Astrocyte (in vitro differentiated cells and primary cell): ENCODE results near the gene RAB40C. TPM values are rescaled to one million over a fixed set of nuclear protein-coding genes. Genes with fewer than 3 reads are reported as not detected.

Source experiments
- DNase-seq: peaks from one replicate; pipeline ENCODE4 v3.0.0-alpha.2; 2010; ENCODE audit warnings: low read depth
- FAIRE-seq: peaks from 2 replicates; lab custom pipeline; 2011; peaks lifted over from hg19 to GRCh38; lab: Jason Lieb, UNC
- H2AFZ ChIP-seq: 2 replicates; pipeline ENCODE4 v1.6.0; 2012; ENCODE audit warnings: low read depth, low read length, inconsistent platforms
- H3K27ac ChIP-seq: 2 replicates; pipeline ENCODE4 v1.5.1; 2011; ENCODE audit warnings: low read depth, low read length, inconsistent platforms
- H3K27me3 ChIP-seq: 2 replicates; pipeline ENCODE4 v1.6.0; 2011; ENCODE audit warnings: low read length, inconsistent platforms; ENCODE audit not compliant: insufficient read depth
- H3K36me3 ChIP-seq: 2 replicates; pipeline ENCODE4 v1.5.1; 2011; ENCODE audit warnings: low read length, inconsistent platforms; ENCODE audit not compliant: insufficient read depth
- H3K4me1 ChIP-seq: 2 replicates; pipeline ENCODE4 v1.5.1; 2011; ENCODE audit warnings: low read length, inconsistent platforms; ENCODE audit not compliant: insufficient read depth
- H3K4me2 ChIP-seq: 2 replicates; pipeline ENCODE4 v1.6.0; 2012; ENCODE audit warnings: low read length, inconsistent platforms
- H3K4me3 ChIP-seq: 2 replicates; pipeline ENCODE4 v1.5.1; 2011; ENCODE audit warnings: low read depth, mild to moderate bottlenecking, low read length, inconsistent platforms; ENCODE audit not compliant: insufficient read depth
- H3K79me2 ChIP-seq: 2 replicates; pipeline ENCODE4 v1.6.0; 2012; ENCODE audit warnings: mild to moderate bottlenecking, low read length, inconsistent platforms; ENCODE audit not compliant: insufficient read depth
- H3K9ac ChIP-seq: 2 replicates; pipeline ENCODE4 v1.6.0; 2012; ENCODE audit warnings: mild to moderate bottlenecking, low read length, inconsistent platforms
- H3K9me3 ChIP-seq: 2 replicates; pipeline ENCODE4 v1.5.1; 2012; ENCODE audit warnings: low read depth, mild to moderate bottlenecking, low read length, inconsistent platforms; ENCODE audit not compliant: insufficient read depth
- H4K20me1 ChIP-seq: 2 replicates; pipeline ENCODE4 v1.6.0; 2012; ENCODE audit warnings: low read length, inconsistent platforms; ENCODE audit not compliant: insufficient read depth
- H3K27ac Mint-ChIP-seq: one replicate; pipeline ENCODE4 v1.8.0; 2021; ENCODE audit warnings: mild to moderate bottlenecking, mixed read lengths; ENCODE audit not compliant: unreplicated experiment
- H3K27me3 Mint-ChIP-seq: one replicate; pipeline ENCODE4 v1.8.0; 2021; ENCODE audit warnings: low read depth, mixed read lengths; ENCODE audit not compliant: unreplicated experiment
- H3K36me3 Mint-ChIP-seq: one replicate; pipeline ENCODE4 v1.8.0; 2021; ENCODE audit warnings: low read depth, mixed read lengths; ENCODE audit not compliant: unreplicated experiment
- H3K4me1 Mint-ChIP-seq: one replicate; pipeline ENCODE4 v1.8.0; 2021; ENCODE audit warnings: low read depth, mixed read lengths; ENCODE audit not compliant: unreplicated experiment
- H3K4me3 Mint-ChIP-seq: one replicate; pipeline ENCODE4 v1.8.0; 2021; ENCODE audit warnings: mild to moderate bottlenecking, moderate library complexity, mixed read lengths; ENCODE audit not compliant: unreplicated experiment
- H3K9me3 Mint-ChIP-seq: one replicate; pipeline ENCODE4 v1.8.0; 2021; ENCODE audit warnings: mild to moderate bottlenecking, mixed read lengths; ENCODE audit not compliant: unreplicated experiment
- EZH2 ChIP-seq: IDR thresholded peaks from 2 replicates; pipeline ENCODE4 v1.6.1; 2012; ENCODE audit warnings: mild to moderate bottlenecking, low read length, inconsistent platforms; ENCODE audit not compliant: insufficient read depth
- total RNA-seq: library from RNA; stranded (reverse); gene quantifications from 2 replicates; pipeline ENCODE4 v1.2.1, GENCODE V29; 2021
- TF ChIP-seq, protein P1 (sequence below): IDR thresholded peaks from 2 replicates; pipeline ENCODE4 v1.5.1; 2011; ENCODE audit warnings: low read depth, mild to moderate bottlenecking, inconsistent platforms, low read length, moderate library complexity; ENCODE audit not compliant: insufficient read depth

RAB40C gene
- total RNA-seq, 1 donor from 2014 or later: 13.0 TPM

DNA sequence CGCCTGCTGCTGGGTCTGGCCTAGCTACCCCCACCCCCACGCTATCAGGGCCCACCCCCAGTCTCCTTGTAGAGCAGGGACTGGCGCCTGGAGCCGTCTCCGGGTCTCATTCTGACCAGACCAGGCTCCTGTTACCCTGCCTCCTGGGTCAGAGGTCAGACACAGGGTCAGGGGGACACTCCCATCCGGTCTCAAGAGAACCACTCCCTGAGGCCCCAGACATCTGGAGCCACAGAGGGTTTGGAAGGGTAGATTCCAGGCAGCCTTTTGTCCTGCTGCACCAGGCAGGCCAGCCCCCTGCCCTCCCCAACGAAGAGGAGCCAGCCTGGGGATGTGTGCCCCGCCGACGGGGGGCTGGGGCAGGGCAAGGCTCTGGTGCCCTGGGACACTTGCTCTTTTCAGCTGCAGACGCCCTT lies 40.0 kb downstream of the RAB40C start:
- H3K9ac ChIP-seq: no peak overlapping the region
- TF ChIP-seq, protein P1, sequence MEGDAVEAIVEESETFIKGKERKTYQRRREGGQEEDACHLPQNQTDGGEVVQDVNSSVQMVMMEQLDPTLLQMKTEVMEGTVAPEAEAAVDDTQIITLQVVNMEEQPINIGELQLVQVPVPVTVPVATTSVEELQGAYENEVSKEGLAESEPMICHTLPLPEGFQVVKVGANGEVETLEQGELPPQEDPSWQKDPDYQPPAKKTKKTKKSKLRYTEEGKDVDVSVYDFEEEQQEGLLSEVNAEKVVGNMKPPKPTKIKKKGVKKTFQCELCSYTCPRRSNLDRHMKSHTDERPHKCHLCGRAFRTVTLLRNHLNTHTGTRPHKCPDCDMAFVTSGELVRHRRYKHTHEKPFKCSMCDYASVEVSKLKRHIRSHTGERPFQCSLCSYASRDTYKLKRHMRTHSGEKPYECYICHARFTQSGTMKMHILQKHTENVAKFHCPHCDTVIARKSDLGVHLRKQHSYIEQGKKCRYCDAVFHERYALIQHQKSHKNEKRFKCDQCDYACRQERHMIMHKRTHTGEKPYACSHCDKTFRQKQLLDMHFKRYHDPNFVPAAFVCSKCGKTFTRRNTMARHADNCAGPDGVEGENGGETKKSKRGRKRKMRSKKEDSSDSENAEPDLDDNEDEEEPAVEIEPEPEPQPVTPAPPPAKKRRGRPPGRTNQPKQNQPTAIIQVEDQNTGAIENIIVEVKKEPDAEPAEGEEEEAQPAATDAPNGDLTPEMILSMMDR: no peak
- no peak for TF ChIP-seq EZH2
- no peaks in the 10 kb centered on the region for H3K36me3 ChIP-seq
- Mint-ChIP-seq H3K36me3 (peaks cover 7% of the 10 kb centered on the region), H3K27ac (no peak overlapping the region), H3K4me3 (no peak overlapping the region), H3K4me1 (peaks cover 4% of the 10 kb centered on the region), H3K9me3 (no peaks in the 10 kb centered on the region), H3K27me3 (no peaks in the 10 kb centered on the region)
- no peak for FAIRE-seq
- peaks cover 2% of the 10 kb centered on the region for H3K79me2 ChIP-seq
- H3K9me3 ChIP-seq: no peaks in the 10 kb centered on the region
- no peak overlapping the region for H2AFZ ChIP-seq
- no peak for DNase-seq
- no peak overlapping the region for H3K27ac ChIP-seq
- no peak overlapping the region for H3K4me3 ChIP-seq
- peaks cover 20% of the 10 kb centered on the region for H3K4me1 ChIP-seq
- no peaks in the 10 kb centered on the region for H3K27me3 ChIP-seq
- H4K20me1 ChIP-seq: peaks cover 16% of the 10 kb centered on the region
- H3K4me2 ChIP-seq: no peak overlapping the region

DNA sequence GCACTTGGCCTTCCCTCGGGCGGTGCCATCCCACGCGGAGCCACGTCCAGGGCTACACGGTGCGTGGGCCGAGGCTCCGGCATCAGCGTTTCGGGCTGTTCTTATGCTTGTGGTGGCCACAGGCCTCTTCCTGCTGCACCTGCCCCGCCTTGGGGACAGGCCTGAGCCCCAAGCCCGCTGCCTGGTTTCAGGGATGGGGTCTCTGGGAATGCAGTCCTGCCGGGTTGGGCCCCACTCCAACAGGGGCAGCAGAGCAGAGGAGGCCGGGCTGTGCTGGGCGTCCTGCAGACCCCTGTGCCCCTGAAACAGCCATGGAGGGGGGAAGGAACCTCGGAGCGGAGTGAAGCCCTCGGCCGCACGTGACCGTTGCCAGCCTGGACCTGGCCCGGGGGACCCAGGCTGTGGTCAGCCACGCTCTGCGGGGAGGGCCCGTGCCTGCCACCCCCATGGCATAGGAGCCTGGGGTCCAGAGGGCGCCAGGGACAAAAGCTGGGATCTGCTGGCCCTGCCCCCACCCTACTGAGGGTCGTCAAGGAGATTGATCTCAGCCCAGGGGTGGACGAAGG lies 40.5 kb downstream of the RAB40C start:
- Histone ChIP-seq H4K20me1 (peaks cover 19% of the 10 kb centered on the region), H3K4me3 (no peak overlapping the region), H3K9me3 (no peaks in the 10 kb centered on the region), H3K27ac (no peak overlapping the region), H3K4me1 (peaks cover 20% of the 10 kb centered on the region), H3K36me3 (no peaks in the 10 kb centered on the region), H3K9ac (no peak overlapping the region), H3K79me2 (peaks cover 7% of the 10 kb centered on the region), H3K27me3 (no peaks in the 10 kb centered on the region), H3K4me2 (no peak overlapping the region), H2AFZ (no peak overlapping the region)
- peaks cover 4% of the 10 kb centered on the region for H3K4me1 Mint-ChIP-seq
- no peak overlapping the region for H3K27ac Mint-ChIP-seq
- TF ChIP-seq, protein P1: no peak
- no peak for TF ChIP-seq EZH2
- no peak for DNase-seq
- no peak for FAIRE-seq
- peaks cover 7% of the 10 kb centered on the region for H3K36me3 Mint-ChIP-seq
- H3K4me3 Mint-ChIP-seq: no peak overlapping the region
- no peaks in the 10 kb centered on the region for H3K9me3 Mint-ChIP-seq
- H3K27me3 Mint-ChIP-seq: no peaks in the 10 kb centered on the region

DNA sequence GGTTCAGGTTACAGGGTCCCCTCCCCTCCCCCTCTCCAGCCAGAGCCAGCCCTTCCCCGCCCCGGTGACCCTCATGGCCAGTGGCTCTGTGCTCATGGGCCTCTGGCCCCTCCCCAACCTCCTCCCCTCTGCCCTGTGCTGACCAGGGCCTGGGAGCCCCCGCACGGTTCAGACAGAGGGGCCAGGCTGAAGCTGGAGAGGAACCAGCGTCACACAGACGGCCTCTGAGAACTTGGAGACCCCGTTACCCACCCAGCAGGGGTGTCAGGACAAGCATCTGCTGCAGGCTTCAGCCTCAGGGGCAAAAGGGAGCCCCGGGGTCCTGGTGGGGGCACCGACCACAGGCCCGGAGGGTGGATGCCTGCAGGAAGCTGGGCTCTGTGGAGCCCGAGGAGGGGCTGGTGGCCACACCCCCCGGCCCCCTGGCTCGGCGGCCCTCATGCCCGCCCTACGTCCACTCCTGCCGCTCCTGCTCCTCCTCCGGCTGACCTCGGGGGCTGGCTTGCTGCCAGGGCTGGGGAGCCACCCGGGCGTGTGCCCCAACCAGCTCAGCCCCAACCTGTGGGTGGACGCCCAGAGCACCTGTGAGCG lies 41.0 kb downstream of the RAB40C start, which contains the start of gene WFIKKN1:
Gene WFIKKN1, plus strand, starts transcription at position 171 of the 591 bp plus-strand sequence. Its CDS starts 269 bp downstream, at position 440.
- DNase-seq (no peak), FAIRE-seq (no peak)
- H3K36me3 Mint-ChIP-seq: peaks cover 7% of the 10 kb centered on the region
- no peak within 1 kb of the TSS for H3K27ac Mint-ChIP-seq
- H3K4me3 ChIP-seq: no peak within 1 kb of the TSS
- H3K4me1 Mint-ChIP-seq: peaks cover 4% of the 10 kb centered on the region
- H3K4me2 ChIP-seq: no peak within 1 kb of the TSS
- no peak within 1 kb of the TSS for H3K27ac ChIP-seq
- H3K9me3 Mint-ChIP-seq: no peaks in the 10 kb centered on the region
- H3K27me3 Mint-ChIP-seq: no peaks in the 10 kb centered on the region
- peaks cover 13% of the 10 kb centered on the region for H3K79me2 ChIP-seq
- H2AFZ ChIP-seq: no peak within 1 kb of the TSS
- H3K4me3 Mint-ChIP-seq: no peak within 1 kb of the TSS
- no peaks in the 10 kb centered on the region for H3K36me3 ChIP-seq
- H3K27me3 ChIP-seq: no peaks in the 10 kb centered on the region
- H3K4me1 ChIP-seq: peaks cover 20% of the 10 kb centered on the region
- no peaks in the 10 kb centered on the region for H3K9me3 ChIP-seq
- no peak for TF ChIP-seq EZH2
- TF ChIP-seq, protein P1: no peak
- no peak within 1 kb of the TSS for H3K9ac ChIP-seq
- peaks cover 18% of the 10 kb centered on the region for H4K20me1 ChIP-seq
